Measurements from ENCODE around the gene AQP6. TPM values are rescaled to one million over a fixed set of nuclear protein-coding genes. Genes with fewer than 3 reads are reported as not detected.

AQP6 gene
- total and polyA plus RNA-seq, 2 donors (not counting 3 experiments of a cell fraction or from before 2014, with no cell fraction given) = 0.04 TPM; not detected in 1

DNA sequence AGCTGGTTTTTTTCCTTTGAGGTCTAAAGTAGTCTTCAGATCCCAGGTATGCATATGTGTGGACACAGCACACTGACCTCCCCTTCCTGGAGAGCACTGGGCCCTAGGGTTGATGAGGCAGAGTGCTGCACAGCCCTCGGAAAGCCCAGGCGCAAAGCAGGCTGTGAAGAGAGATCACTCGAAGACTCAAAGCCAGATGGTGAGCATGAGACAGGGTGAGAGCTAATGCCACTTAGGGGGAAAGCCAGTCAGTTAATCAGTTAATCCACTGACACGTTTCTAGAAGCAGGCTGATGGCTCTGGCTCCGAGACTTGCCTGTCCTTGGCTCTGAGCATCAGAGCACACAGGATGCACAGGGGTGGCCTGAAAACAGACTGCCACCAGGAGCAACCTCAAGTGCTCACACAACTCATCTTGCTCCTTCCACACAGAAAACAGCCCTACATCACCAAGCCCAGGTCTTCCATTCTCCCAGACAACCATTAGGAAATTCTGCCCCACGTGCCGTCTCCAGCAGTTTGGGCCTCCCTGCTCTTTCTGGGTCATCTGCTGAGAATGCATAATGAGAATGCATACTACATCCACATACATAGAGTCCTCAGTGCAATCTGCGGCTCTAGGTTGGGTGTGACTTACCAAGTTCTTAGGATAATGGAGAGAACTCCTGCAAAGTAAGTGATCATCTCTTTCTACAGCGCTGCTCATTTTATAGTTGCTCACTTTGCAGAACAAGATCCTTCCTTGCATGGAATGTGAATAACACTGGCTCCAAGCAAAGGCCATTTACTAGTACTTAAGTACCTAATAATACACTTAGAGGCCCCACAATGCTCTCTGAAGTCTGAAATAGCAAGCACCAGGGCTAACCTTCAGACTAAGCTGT lies 12.0 kb downstream of the AQP6 start:
- Histone ChIP-seq H3K4me1 (ENCODE audit: control insufficient read depth, extremely low read depth, insufficient read depth, low read length) (peaks cover 14% of the 10 kb centered on the region), H3K9me1 (replicated peaks; ENCODE audit: control insufficient read depth, extremely low read depth, insufficient read depth, low read length) (no peaks in the 10 kb centered on the region), H3K36me3 (ENCODE audit: control insufficient read depth in 2 of 2, extremely low read depth in 1 of 2, insufficient read depth in 2 of 2, low read length in 2 of 2) (peaks cover 0 to under 1% of the 10 kb centered on the region in 2 experiments), H3K9me3 (replicated peaks; ENCODE audit: control insufficient read depth, insufficient read depth, low read length) (no peaks in the 10 kb centered on the region), H3K4me3 (replicated peaks in 1 of 3; ENCODE audit: insufficient read depth in 1 of 3, low read depth in 1 of 3, low read length in 3 of 3) (no peak overlapping the region), H4K20me1 (replicated peaks; ENCODE audit: control insufficient read depth, extremely low read depth, insufficient read depth, low read length) (no peaks in the 10 kb centered on the region), H2AFZ (ENCODE audit: low read depth, low read length) (no peak overlapping the region), H3K27me3 (ENCODE audit: control insufficient read depth in 2 of 2, insufficient read depth in 2 of 2, low read length in 2 of 2) (no peaks in the 10 kb centered on the region), H3K79me2 (ENCODE audit: control insufficient read depth, insufficient read depth, low read length) (no peaks in the 10 kb centered on the region), H3K9ac (replicated peaks; ENCODE audit: extremely low read depth, insufficient read depth, low read length) (no peak overlapping the region), H3K4me2 (ENCODE audit: insufficient read depth, low read length) (peak overlapping the region; percentile 13), H3K27ac (ENCODE audit: insufficient read depth, low read depth, low read length) (no peak overlapping the region)
- DNase-seq (ENCODE audit: low read depth, low spot score) = no peak
- POLR2A ChIA-PET = interaction anchor here (0.7 kb wide), 1 partner anchor 27 kb away, joined by 4 read pairs; no protein-coding TSS in a partner anchor
- dilution Hi-C loops (cut with MboI; ENCODE audit: extremely low pct_ligation_motif_present, low sequenced_read_pairs) (no loop called here), intact Hi-C loops (cut with micrococcal nuclease) (loop anchor here (2.0 kb wide), 1 partner anchor 18 kb away; no protein-coding TSS in a partner anchor)
- CTCF ChIA-PET = interaction anchor here (0.7 to 7.5 kb wide), 26 partner anchors 9 to 222 kb away, joined by 3 to 126 read pairs (median 4); partner anchors contain the start of genes AQP6 and SMARCD1
- no TSS peak for BruUV-seq (replicated peaks)
- FAIRE-seq = no peak
- no peak for TF ChIP-seq POLR2A (IDR thresholded peaks at IDR 0.05; ENCODE audit: low read depth, low read length)
- TF ChIP-seq CTCF (IDR thresholded peaks at IDR 0.05; ENCODE audit: extremely low read depth in 1 of 2, insufficient read depth in 1 of 2, low read depth in 1 of 2, low read length in 2 of 2) = no peak
- no peak for TF ChIP-seq FOS (IDR thresholded peaks at IDR 0.05; ENCODE audit: borderline replicate concordance, insufficient read depth, low read length)
- no peak for TF ChIP-seq EZH2 (IDR thresholded peaks at IDR 0.05; ENCODE audit: borderline replicate concordance, low read depth, low read length, severe bottlenecking)
- TF ChIP-seq, protein P1, sequence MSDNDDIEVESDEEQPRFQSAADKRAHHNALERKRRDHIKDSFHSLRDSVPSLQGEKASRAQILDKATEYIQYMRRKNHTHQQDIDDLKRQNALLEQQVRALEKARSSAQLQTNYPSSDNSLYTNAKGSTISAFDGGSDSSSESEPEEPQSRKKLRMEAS (IDR thresholded peaks at IDR 0.05; ENCODE audit: insufficient read depth, insufficient read length) = no peak
- no peak for TF ChIP-seq JUN (IDR thresholded peaks at IDR 0.05; ENCODE audit: borderline replicate concordance, insufficient read depth, insufficient read length, low read depth)
- TF ChIP-seq GATA2 (IDR thresholded peaks at IDR 0.05; ENCODE audit: insufficient read depth, insufficient read length, low read depth, low read length) = no peak
- TF ChIP-seq POLR2AphosphoS5 (IDR thresholded peaks at IDR 0.05; ENCODE audit: insufficient read depth, low read depth, low read length) = no peak
- TF ChIP-seq MYC (IDR thresholded peaks at IDR 0.05; ENCODE audit: low read depth, low read length) = no peak

Data from endothelial cell of umbilical vein (primary cell).